ENCODE measurements around the gene HDDC3.
A peak's percentile ranks its signal among the peaks of the same experiment; 100 is the strongest.
"Not testable (repeated sequence)": the region's sequence is repeated elsewhere in the genome, so short reads cannot be mapped to it uniquely, and the experiment has no call there.

HDDC3 gene

GRCh38 chr15:90901175-90902039 lies 30.9 kb downstream of the HDDC3 start:
- no peak for DNase-seq (ENCODE audit: low read depth in 2 of 2)
- peak overlapping the region in 1 of 2 donors; percentile 69 for H3K4me3 ChIP-seq (replicated peaks in 1 of 2; ENCODE audit: low read depth in 2 of 2, low read length in 2 of 2)
- no peak for TF ChIP-seq CTCF (IDR thresholded peaks at IDR 0.05; ENCODE audit: low read depth, low read length)

DNA sequence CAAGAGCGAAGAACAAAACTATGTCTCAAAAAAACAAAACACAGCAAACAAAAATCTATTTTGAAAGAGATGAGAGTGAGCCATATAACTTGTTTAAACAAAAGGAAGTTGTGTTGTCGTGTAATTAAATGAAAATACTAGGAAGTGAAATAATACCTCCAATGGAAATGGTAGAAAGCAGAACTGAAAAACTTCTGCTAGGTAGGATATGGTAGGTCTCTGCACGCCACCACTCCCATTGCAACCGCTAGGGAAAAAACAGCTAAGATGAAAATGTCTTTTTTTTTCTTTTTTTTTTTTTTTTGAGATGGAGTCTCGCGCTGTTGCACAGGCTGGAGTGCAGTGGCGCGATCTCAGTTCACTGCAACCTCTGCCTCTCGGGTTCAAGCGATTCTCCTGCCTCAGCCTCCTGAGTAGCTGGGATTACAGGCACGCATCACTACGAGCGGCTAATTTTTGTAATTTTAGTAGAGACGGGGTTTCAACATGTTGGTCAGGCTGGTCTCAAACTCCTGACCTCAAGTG lies 35.2 kb downstream of the HDDC3 start:
- H3K4me3 ChIP-seq (replicated peaks in 1 of 2; ENCODE audit: low read depth in 2 of 2, low read length in 2 of 2); DNase-seq (ENCODE audit: low read depth in 2 of 2): not testable (repeated sequence)

GRCh38 chr15:90895571-90896117 lies 36.7 kb downstream of the HDDC3 start:
- peak in 1 of 2 donors; percentile 23 for DNase-seq (ENCODE audit: low read depth in 2 of 2)
- TF ChIP-seq CTCF (IDR thresholded peaks at IDR 0.05; ENCODE audit: low read depth, low read length): no peak
- H3K4me3 ChIP-seq (replicated peaks in 1 of 2; ENCODE audit: low read depth in 2 of 2, low read length in 2 of 2): no peak overlapping the region

- no peak for DNase-seq (ENCODE audit: low read depth in 2 of 2)
- H3K4me3 ChIP-seq (replicated peaks in 1 of 2; ENCODE audit: low read depth in 2 of 2, low read length in 2 of 2): no peak overlapping the region
- TF ChIP-seq CTCF (IDR thresholded peaks at IDR 0.05; ENCODE audit: low read depth, low read length): no peak
Measured at GRCh38 chr15:90893175-90894090, 38.9 kb downstream of the HDDC3 start.

DNA sequence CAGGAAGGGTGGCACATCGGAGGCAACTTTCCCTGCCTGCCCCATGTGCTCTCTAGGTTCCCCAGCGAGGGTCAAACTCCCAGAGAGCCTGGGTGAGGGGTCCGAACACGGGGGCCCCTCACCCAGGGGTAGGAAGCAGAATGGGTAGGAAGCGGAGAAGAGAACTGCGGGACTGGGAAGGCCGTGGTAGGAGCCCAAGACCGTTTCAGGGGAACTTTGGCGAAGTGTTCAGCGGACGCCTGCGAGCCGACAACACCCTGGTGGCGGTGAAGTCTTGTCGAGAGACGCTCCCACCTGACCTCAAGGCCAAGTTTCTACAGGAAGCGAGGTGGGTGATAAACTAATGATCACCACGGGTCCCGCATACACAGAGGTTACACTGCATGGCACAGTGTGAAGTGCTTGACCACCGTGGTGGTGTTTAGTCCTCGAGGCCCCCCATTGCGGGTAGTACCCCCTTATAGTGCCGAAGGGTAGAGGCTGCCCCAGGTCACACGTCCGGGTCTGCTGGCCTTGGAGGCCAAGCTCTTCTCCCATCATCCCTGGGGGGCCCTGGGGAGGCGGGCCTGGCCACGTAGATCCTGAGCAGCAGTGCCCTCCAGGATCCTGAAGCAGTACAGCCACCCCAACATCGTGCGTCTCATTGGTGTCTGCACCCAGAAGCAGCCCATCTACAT lies 39.7 kb downstream of the HDDC3 start:
- no peak for TF ChIP-seq CTCF (IDR thresholded peaks at IDR 0.05; ENCODE audit: low read depth, low read length)
- no peak overlapping the region for H3K4me3 ChIP-seq (replicated peaks in 1 of 2; ENCODE audit: low read depth in 2 of 2, low read length in 2 of 2)
- no peak for DNase-seq (ENCODE audit: low read depth in 2 of 2)

- no peak overlapping the region for H3K4me3 ChIP-seq (replicated peaks in 1 of 2; ENCODE audit: low read depth in 2 of 2, low read length in 2 of 2)
- no peak for TF ChIP-seq CTCF (IDR thresholded peaks at IDR 0.05; ENCODE audit: low read depth, low read length)
- DNase-seq (ENCODE audit: low read depth in 2 of 2): no peak
Measured at GRCh38 chr15:90892023-90892422, 40.3 kb downstream of the HDDC3 start.
